ENCODE data around the gene STXBP1. TPM values are rescaled to one million over a fixed set of nuclear protein-coding genes. Genes with fewer than 3 reads are reported as not detected.

The STXBP1 gene
- total RNA-seq, 1 experiment from 2014 or later = 40.6 TPM

DNA sequence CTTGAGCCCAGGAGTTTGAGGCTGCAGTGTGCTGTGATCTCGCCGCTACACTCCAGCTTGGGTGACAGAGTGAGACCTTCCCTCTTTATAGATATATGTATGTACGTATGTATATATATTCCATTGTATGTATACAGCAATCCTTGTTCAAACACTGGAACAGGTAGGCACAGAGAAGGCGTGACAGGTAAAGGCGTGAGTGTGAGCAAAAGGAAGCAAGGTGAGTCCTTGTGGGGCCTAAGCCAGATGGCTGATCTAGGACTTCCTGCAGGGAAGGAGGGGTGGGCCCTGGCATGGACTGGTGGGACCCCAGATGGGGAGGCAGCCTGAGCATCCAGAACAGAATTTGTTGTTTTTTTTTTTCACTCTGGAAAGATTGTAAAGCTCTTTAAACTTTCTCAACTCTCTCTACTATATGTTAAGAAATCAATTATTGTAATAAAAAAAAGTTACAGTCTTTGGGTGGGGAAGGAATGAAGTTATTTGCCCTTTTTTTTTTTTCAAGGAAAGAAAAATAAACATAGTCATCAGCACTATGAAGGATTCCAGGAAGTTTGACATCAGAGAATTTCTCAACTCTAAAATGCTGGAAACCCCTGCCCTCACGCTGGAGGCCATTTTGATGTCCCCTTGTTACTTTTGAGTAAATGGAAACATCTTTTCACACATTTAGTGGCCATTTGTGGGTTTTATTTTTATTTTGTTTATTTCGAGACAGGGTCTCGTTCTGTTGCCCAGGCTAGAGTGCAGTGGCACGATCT, 38.9 kb upstream of the STXBP1 start:
- Histone ChIP-seq H3K4me1 (ENCODE audit: control insufficient read depth in 1 of 2, insufficient read depth in 2 of 2, low read length in 2 of 2) (peaks cover 68 to 77% of the 10 kb centered on the region in 2 experiments), H3K4me2 (ENCODE audit: low read length) (peak overlapping the region; percentile 77), H3K27ac (ENCODE audit: low read depth, low read length) (peak overlapping the region; percentile 80), H3K4me3 (replicated peaks in 1 of 2; ENCODE audit: low read depth in 1 of 2, low read length in 2 of 2) (0 out of 4 replicates have a peak overlapping the region, but pooled peaks of 1 of the 2 experiments have one; percentile 40), H4K20me1 (ENCODE audit: insufficient read depth) (no peaks in the 10 kb centered on the region), H3K9me2 (ENCODE audit: insufficient read depth) (no peaks in the 10 kb centered on the region), H2AFZ (ENCODE audit: low read depth, low read length, poor library complexity, severe bottlenecking) (no peak overlapping the region), H3K36me3 (ENCODE audit: control insufficient read depth in 1 of 2, insufficient read depth in 2 of 2, low read length in 2 of 2) (no peaks in the 10 kb centered on the region), H3K9me3 (ENCODE audit: control insufficient read depth in 1 of 2, insufficient read depth in 1 of 2, low read depth in 1 of 2, low read length in 2 of 2) (no peaks in the 10 kb centered on the region), H3K79me2 (ENCODE audit: insufficient read depth, low read length) (peaks cover 7% of the 10 kb centered on the region), H3K9ac (ENCODE audit: low read length) (peak overlapping the region; percentile 43; the same call in 1 of the 2 replicates), H3K27me3 (ENCODE audit: insufficient read depth, low read length) (no peaks in the 10 kb centered on the region)
- intact Hi-C loops (cut with micrococcal nuclease) = no loop called here
- ATAC-seq = no peak
- BruUV-seq (replicated peaks) = no TSS peak
- ChIA-PET CTCF (interaction anchor here (1.2 to 2.7 kb wide), 3 partner anchors 11 to 161 kb away, joined by 3 to 8 read pairs (median 3); partner anchors contain the start of gene TOR2A), POLR2A (interaction anchor here (1.3 kb wide), 1 partner anchor 16 kb away, joined by 7 read pairs; no protein-coding TSS in a partner anchor), RAD21 (ENCODE audit: low non-redundant PET in 1 of 2, low total read pairs in 2 of 2, uncharacterized antibody in 2 of 2, unreplicated experiment in 2 of 2) (interaction anchor here in 1 of 2 experiments (0.6 kb wide), 1 partner anchor 8 kb away, joined by 3 read pairs; no protein-coding TSS in a partner anchor)
- no peak for DNase-seq (ENCODE audit: low read depth, low spot score)
- TF ChIP-seq, protein P1, sequence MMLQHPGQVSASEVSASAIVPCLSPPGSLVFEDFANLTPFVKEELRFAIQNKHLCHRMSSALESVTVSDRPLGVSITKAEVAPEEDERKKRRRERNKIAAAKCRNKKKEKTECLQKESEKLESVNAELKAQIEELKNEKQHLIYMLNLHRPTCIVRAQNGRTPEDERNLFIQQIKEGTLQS (IDR thresholded peaks at IDR 0.05) = no peak
- TF ChIP-seq CEBPB (IDR thresholded peaks at IDR 0.05; ENCODE audit: low read depth) = no peak
- no peak for TF ChIP-seq ELF1 (IDR thresholded peaks at IDR 0.05; ENCODE audit: borderline replicate concordance, low read depth)
- TF ChIP-seq EZH2 (IDR thresholded peaks at IDR 0.05) = no peak
- TF ChIP-seq FOSL1 (IDR thresholded peaks at IDR 0.05; ENCODE audit: low read depth) = no peak
- no peak for TF ChIP-seq YY1 (IDR thresholded peaks at IDR 0.05; ENCODE audit: extremely low read depth, insufficient replicate concordance, low read depth, low read length)
- TF ChIP-seq TCF7L2 (IDR thresholded peaks at IDR 0.05; ENCODE audit: borderline replicate concordance, extremely low read depth, insufficient read depth, insufficient read length) = no peak
- TF ChIP-seq CBX3 (IDR thresholded peaks at IDR 0.05; ENCODE audit: low read depth) = no peak
- TF ChIP-seq POLR2AphosphoS5 (IDR thresholded peaks at IDR 0.05; ENCODE audit: low read depth, low read length) = no peak
- TF ChIP-seq SRF (IDR thresholded peaks at IDR 0.05; ENCODE audit: low read depth) = no peak
- TF ChIP-seq RAD21 (IDR thresholded peaks at IDR 0.05; ENCODE audit: low read depth) = no peak
- TF ChIP-seq, protein P2, sequence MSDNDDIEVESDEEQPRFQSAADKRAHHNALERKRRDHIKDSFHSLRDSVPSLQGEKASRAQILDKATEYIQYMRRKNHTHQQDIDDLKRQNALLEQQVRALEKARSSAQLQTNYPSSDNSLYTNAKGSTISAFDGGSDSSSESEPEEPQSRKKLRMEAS (IDR thresholded peaks at IDR 0.05) = no peak
- no peak for TF ChIP-seq EZH2phosphoT487 (IDR thresholded peaks at IDR 0.05; ENCODE audit: borderline replicate concordance)
- no peak for TF ChIP-seq SP1 (IDR thresholded peaks at IDR 0.05; ENCODE audit: low read depth)
- TF ChIP-seq, protein P3, sequence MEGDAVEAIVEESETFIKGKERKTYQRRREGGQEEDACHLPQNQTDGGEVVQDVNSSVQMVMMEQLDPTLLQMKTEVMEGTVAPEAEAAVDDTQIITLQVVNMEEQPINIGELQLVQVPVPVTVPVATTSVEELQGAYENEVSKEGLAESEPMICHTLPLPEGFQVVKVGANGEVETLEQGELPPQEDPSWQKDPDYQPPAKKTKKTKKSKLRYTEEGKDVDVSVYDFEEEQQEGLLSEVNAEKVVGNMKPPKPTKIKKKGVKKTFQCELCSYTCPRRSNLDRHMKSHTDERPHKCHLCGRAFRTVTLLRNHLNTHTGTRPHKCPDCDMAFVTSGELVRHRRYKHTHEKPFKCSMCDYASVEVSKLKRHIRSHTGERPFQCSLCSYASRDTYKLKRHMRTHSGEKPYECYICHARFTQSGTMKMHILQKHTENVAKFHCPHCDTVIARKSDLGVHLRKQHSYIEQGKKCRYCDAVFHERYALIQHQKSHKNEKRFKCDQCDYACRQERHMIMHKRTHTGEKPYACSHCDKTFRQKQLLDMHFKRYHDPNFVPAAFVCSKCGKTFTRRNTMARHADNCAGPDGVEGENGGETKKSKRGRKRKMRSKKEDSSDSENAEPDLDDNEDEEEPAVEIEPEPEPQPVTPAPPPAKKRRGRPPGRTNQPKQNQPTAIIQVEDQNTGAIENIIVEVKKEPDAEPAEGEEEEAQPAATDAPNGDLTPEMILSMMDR (IDR thresholded peaks at IDR 0.05 in 2 of 3, conservative IDR thresholded peaks at IDR 0.05 in 1 of 3; ENCODE audit: borderline replicate concordance in 1 of 3, insufficient read depth in 1 of 3, low read depth in 2 of 3, low read length in 2 of 3) = no peak
- TF ChIP-seq POLR2A (IDR thresholded peaks at IDR 0.05; ENCODE audit: borderline replicate concordance, extremely low read depth, insufficient read depth, insufficient read length) = no peak
- TF ChIP-seq JUND (IDR thresholded peaks at IDR 0.05) = no peak
